ENCODE data around the gene CTRL. TPM values are rescaled to one million over a fixed set of nuclear protein-coding genes. Genes with fewer than 3 reads are reported as not detected.

The CTRL gene
- total RNA-seq, 2 donors from 2014 or later: 4.0 to 6.1 TPM

- H3K9me3 Mint-ChIP-seq: no peaks in the 10 kb centered on the region
- H3K4me1 Mint-ChIP-seq: peaks cover 5% of the 10 kb centered on the region
- H3K4me3 Mint-ChIP-seq: no peak overlapping the region
- H3K27ac Mint-ChIP-seq: no peak overlapping the region
- H3K36me3 Mint-ChIP-seq (ENCODE audit: low read depth): peaks cover 38% of the 10 kb centered on the region
- ATAC-seq (replicated peaks): no peak
- no peaks in the 10 kb centered on the region for H3K27me3 Mint-ChIP-seq
Observed at GRCh38 chr16:67950335-67950843, 18.7 kb upstream of the CTRL start.

DNA sequence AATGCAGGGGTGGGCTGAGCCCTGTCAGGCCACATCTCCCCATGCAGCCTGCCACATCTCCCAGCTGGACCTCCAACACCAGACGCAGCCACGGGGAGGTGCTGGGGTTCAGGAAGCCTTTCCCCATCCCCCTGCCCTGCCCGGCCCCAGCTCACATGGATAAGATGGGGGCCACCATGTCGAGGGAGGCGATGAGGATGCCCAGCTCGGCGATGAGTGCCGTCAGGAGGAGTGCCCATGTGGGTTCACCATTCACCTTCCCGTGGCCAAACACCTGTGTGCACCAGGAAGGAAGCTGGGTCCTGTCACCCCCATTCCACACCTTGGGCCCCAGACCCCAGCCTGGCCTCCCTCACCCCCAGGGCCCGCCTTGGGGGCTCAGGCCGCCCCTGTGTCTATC lies 18.0 kb upstream of the CTRL start:
- H3K27ac Mint-ChIP-seq: no peak overlapping the region
- peaks cover 32% of the 10 kb centered on the region for H3K36me3 Mint-ChIP-seq (ENCODE audit: low read depth)
- H3K4me1 Mint-ChIP-seq: peaks cover 5% of the 10 kb centered on the region
- no peak for ATAC-seq (replicated peaks)
- no peaks in the 10 kb centered on the region for H3K9me3 Mint-ChIP-seq
- H3K27me3 Mint-ChIP-seq: no peaks in the 10 kb centered on the region
- no peak overlapping the region for H3K4me3 Mint-ChIP-seq

GRCh38 chr16:67948015-67948414 lies 16.4 kb upstream of the CTRL start:
- H3K9me3 Mint-ChIP-seq: no peaks in the 10 kb centered on the region
- no peaks in the 10 kb centered on the region for H3K27me3 Mint-ChIP-seq
- no peak overlapping the region for H3K4me3 Mint-ChIP-seq
- peaks cover 5% of the 10 kb centered on the region for H3K4me1 Mint-ChIP-seq
- peaks cover 22% of the 10 kb centered on the region for H3K36me3 Mint-ChIP-seq (ENCODE audit: low read depth)
- no peak overlapping the region for H3K27ac Mint-ChIP-seq
- no peak for ATAC-seq (replicated peaks)

DNA sequence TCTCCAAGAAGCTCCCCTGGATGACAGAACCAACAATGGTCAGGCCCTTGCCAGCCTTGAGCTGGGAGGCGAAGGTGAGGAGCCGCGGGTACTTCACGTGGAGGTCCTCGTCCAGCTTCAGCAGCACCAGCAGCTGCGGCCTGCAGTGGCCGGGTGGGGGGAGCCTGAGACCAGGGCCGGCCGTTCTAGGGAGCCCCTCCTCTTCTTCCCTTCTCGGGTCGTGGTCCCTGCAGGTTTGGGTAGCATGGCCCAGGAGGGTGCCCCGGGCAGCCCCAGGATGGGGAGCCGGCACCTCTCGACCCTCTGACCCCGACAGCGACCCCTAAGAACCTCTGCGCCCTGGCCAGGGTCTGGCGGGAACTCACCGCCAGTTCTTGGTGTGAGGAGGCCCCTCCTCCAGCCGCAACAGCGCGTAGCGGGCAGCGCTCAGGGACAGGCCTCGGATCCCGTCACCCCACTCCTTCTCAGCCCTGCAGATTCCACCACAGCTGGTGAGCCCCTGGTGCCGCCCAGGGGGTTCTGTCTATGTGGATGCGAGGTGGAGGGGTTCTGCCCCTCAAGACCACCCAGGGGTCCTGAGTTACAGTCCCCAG lies 15.4 kb upstream of the CTRL start:
- ATAC-seq (replicated peaks): no peak
- Mint-ChIP-seq H3K27ac (no peak overlapping the region), H3K4me3 (no peak overlapping the region), H3K36me3 (ENCODE audit: low read depth) (peaks cover 19% of the 10 kb centered on the region), H3K27me3 (no peaks in the 10 kb centered on the region), H3K4me1 (peaks cover 5% of the 10 kb centered on the region), H3K9me3 (no peaks in the 10 kb centered on the region)

DNA sequence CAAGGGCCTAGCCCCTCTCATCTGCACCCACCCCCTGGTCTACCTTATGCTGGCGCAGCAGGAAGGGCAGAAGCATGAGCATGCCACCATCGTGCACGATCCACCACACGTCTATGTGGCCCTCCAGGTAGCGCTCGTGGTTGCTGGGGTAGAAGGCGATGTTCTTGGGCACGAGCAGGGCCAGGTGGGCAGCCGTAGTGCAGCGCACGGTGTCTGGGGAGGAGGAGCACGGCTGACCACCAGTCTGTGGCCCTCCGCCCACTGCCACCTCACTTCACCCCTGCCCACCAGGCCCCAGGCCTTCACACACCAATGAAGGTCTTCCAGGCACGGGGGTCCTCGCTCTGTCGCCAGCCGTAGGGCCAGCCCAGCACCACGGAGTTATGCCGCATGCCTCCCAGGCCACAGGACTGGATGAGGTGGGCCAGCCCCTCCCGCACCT lies 14.5 kb upstream of the CTRL start:
- no peaks in the 10 kb centered on the region for H3K27me3 Mint-ChIP-seq
- no peak overlapping the region for H3K27ac Mint-ChIP-seq
- no peak overlapping the region for H3K4me3 Mint-ChIP-seq
- ATAC-seq (replicated peaks): no peak
- H3K4me1 Mint-ChIP-seq: peaks cover 5% of the 10 kb centered on the region
- H3K36me3 Mint-ChIP-seq (ENCODE audit: low read depth): peaks cover 15% of the 10 kb centered on the region
- no peaks in the 10 kb centered on the region for H3K9me3 Mint-ChIP-seq

DNA sequence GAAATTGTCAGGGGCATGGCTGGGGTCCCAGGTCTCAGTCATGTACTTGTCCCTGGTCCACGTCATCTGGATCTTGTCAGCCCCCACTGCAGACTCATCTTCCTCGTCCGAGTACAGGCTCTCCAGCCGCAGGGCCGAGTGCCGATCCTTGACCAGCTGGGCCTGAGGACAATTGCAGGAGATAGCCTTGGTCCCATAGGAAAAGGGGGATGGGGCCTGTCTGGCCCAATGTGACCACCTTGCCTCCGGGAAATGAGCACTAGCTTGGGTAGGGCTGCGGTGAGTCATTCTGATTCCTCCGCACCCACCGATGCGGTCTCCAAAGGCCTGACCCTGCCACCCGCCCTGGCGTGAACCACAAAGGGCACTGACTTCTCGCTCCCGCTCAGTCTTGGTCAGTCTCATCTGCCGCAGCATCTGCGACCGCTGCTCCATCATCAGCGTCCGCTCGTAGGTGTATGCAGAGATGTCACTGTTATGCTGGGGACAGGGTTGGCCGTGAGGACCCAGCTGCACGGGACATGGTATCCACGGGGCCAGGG lies 13.8 kb upstream of the CTRL start:
- no peak for ATAC-seq (replicated peaks)
- Mint-ChIP-seq H3K27ac (no peak overlapping the region), H3K4me3 (no peak overlapping the region), H3K4me1 (peaks cover 5% of the 10 kb centered on the region), H3K9me3 (no peaks in the 10 kb centered on the region), H3K27me3 (no peaks in the 10 kb centered on the region), H3K36me3 (ENCODE audit: low read depth) (peaks cover 15% of the 10 kb centered on the region)

GRCh38 chr16:67944690-67945391 lies 13.2 kb upstream of the CTRL start:
- Mint-ChIP-seq H3K9me3 (no peaks in the 10 kb centered on the region), H3K36me3 (ENCODE audit: low read depth) (peaks cover 15% of the 10 kb centered on the region), H3K27ac (no peak overlapping the region), H3K27me3 (no peaks in the 10 kb centered on the region), H3K4me3 (no peak overlapping the region), H3K4me1 (peaks cover 10% of the 10 kb centered on the region)
- no peak for ATAC-seq (replicated peaks)

DNA sequence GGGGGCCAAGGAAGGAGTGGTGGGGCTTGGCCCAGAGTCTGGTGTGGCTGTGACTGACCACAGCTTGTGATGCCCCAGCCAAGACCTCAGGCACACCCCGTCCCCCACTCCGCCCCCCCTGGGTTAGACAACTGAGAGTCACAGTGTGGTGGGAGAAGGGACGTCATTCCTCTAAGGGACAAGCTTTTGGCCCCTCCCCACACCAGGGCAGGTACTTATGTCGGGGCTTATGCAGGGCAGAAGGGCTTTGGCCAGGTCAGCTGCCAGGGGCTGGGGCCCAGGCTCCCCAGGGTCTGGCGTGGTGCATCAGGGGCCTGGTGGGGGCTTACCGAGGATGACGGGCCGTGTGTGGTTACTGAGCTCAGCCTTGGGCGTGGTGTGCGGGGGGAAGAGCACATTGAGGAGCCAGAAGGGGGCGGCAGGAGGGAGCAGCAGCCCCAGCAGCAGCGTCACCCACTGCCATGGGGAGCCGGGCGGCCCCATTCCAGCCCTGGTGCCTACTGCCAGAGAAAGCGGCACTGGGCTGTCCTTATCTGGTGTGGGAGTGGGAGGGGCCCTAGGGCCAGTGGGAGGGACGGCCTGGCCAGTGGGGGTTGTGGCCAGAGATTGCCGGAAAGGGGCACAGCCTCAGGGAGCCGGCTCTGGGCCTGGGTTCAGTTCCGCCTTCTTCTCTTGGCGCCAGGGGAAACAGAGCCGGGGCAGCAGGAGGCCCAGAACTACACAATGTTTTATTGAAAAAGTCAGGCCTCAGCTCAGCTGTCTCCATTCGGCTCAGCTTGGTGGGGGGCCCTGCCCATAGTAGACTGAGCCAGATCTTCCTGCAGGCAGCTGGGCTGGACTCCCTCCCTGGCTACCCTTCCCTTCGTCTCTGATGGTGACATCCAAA lies 12.2 kb upstream of the CTRL start, which contains the start of gene LCAT:
LCAT (minus strand) TSS at position 502 of the 886 bp plus-strand sequence; CDS start at position 483, 19 bp downstream.
- Mint-ChIP-seq H3K9me3 (no peaks in the 10 kb centered on the region), H3K27me3 (no peaks in the 10 kb centered on the region), H3K4me3 (no peak within 1 kb of the TSS), H3K36me3 (ENCODE audit: low read depth) (peaks cover 21% of the 10 kb centered on the region), H3K4me1 (peaks cover 12% of the 10 kb centered on the region), H3K27ac (no peak within 1 kb of the TSS)
- ATAC-seq (replicated peaks): no peak

DNA sequence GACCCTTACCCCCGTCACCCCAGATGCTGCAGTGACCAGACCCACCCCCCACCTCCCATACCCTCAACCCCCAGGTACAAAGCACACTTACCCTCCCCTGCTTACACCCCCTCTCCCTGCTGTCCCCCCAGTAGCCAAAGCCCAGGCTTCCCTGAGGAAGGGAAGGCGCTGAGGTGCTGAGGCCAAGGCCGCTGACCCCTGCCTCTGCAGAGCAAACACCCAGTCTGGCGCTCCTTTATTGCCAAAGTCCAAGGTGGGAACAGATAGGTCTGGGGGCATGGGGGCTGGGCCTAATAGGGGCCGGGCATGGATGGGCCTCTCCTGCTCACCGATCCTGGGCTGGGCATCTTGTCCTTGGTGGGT lies 11.6 kb upstream of the CTRL start:
- no peak overlapping the region for H3K27ac Mint-ChIP-seq
- ATAC-seq (replicated peaks): no peak
- H3K4me1 Mint-ChIP-seq: peaks cover 10% of the 10 kb centered on the region
- H3K27me3 Mint-ChIP-seq: no peaks in the 10 kb centered on the region
- H3K9me3 Mint-ChIP-seq: no peaks in the 10 kb centered on the region
- H3K36me3 Mint-ChIP-seq (ENCODE audit: low read depth): peaks cover 18% of the 10 kb centered on the region
- H3K4me3 Mint-ChIP-seq: no peak overlapping the region

GRCh38 chr16:67942510-67943255 lies 11.0 kb upstream of the CTRL start:
- Mint-ChIP-seq H3K36me3 (ENCODE audit: low read depth) (peaks cover 14% of the 10 kb centered on the region), H3K4me3 (no peak overlapping the region), H3K27me3 (no peaks in the 10 kb centered on the region), H3K9me3 (no peaks in the 10 kb centered on the region), H3K4me1 (peaks cover 7% of the 10 kb centered on the region), H3K27ac (peak overlapping the region; percentile 56)
- ATAC-seq (replicated peaks): no peak

DNA sequence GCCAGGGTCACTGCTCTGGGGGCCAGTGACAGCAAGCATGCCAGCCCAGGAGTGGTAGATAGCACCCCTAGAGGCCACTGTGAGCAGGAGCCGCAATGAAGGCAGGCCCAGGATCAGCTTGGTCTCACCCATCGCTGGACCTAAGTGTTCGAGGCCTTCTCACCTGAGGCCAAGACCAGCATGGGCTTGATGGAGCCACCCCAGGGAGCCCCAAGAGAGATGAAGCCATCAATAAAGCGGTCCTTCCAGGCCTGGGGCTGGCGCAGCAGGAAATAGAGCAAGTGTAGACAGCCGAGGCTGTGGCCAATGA lies 10.5 kb upstream of the CTRL start:
- no peaks in the 10 kb centered on the region for H3K27me3 Mint-ChIP-seq
- no peaks in the 10 kb centered on the region for H3K9me3 Mint-ChIP-seq
- peaks cover 11% of the 10 kb centered on the region for H3K4me1 Mint-ChIP-seq
- peak overlapping the region; percentile 56 for H3K27ac Mint-ChIP-seq
- ATAC-seq (replicated peaks): peak; percentile 61
- H3K4me3 Mint-ChIP-seq: no peak overlapping the region
- peaks cover 16% of the 10 kb centered on the region for H3K36me3 Mint-ChIP-seq (ENCODE audit: low read depth)

DNA sequence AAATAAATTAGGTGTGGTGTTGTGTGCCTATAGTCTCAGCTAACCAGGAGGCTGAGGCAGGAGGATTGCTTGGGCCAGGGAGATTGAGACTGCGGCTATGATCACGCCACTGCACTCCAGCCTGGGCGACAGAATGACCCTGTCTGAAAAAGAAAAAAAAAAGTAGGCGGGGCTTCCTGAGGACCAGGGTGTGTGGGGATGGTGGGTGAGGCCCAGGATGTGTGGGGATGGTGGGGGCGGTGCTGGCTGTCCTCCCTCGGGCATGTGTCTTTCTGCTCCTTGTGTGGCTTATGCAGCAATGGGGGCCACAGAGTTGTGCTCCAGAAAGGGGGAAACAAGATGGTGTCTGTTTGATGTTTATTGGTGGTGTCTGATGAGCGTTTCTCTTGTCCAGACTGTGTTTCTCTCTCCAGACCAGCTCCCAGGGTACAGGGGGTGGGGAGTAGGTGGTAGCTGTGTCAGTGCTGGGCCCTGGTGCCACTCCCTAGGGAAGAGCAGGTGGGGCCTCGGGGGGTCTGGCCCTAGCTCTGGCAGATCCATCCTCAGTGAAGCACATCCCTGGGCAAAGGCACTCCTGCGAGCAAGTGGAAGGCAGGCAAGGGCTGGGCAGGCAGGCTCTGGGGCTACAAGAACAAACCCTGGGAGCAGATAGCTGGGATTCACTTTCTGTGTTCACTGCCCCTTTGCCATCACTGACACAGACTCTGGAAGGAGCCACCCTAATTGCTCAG lies 10.0 kb upstream of the CTRL start:
- peak overlapping the region; percentile 56 for H3K27ac Mint-ChIP-seq
- H3K4me1 Mint-ChIP-seq: peaks cover 12% of the 10 kb centered on the region
- no peak for ATAC-seq (replicated peaks)
- H3K4me3 Mint-ChIP-seq: no peak overlapping the region
- H3K9me3 Mint-ChIP-seq: no peaks in the 10 kb centered on the region
- peaks cover 21% of the 10 kb centered on the region for H3K36me3 Mint-ChIP-seq (ENCODE audit: low read depth)
- H3K27me3 Mint-ChIP-seq: no peaks in the 10 kb centered on the region

DNA sequence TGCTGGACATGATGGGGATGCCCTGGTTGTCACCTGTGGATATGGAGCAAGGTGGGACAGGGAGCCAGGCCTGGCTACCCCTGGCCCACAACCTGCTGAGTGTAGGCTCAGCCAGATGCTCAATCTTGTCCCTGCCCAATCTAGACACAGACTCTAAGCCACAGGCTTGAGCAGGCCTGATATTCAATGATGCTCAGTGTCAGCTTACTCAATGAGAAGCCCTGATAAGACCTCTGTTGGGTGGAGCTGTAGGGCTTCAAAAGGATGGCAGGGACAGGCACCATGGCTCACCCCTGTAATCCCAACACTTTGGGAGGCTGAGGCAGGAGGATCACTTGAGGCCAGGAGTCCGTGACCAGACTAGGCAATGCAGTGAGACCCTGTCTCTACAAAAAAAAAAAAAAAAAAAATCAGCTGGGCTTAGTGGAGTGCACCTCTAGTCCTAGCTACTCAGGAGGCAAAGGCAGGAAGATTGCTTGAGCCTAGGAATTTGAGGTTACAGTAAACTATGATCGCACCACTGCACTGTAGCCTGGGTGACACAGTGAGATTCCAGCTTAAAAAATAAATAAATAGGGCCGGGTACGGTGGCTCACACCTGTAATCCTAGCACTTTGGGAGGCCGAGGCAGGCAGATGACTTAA lies 8.9 kb upstream of the CTRL start:
- H3K4me1 Mint-ChIP-seq: peaks cover 12% of the 10 kb centered on the region
- no peaks in the 10 kb centered on the region for H3K9me3 Mint-ChIP-seq
- peak overlapping the region; percentile 48 for H3K4me3 Mint-ChIP-seq
- H3K27ac Mint-ChIP-seq: no peak overlapping the region
- ATAC-seq (replicated peaks): no peak
- H3K27me3 Mint-ChIP-seq: no peaks in the 10 kb centered on the region
- H3K36me3 Mint-ChIP-seq (ENCODE audit: low read depth): peaks cover 24% of the 10 kb centered on the region

Measured in activated T-helper 17 cell treated with anti-CD3 and anti-CD28 coated beads, Interleukin-2, amount 50 U/mL, for 72 hours (primary cell).